GM21576 (cell line): ENCODE results near the gene WARS2.

Source experiments
- ATAC-seq: cut with Tn5 transposase; IDR thresholded peaks from one replicate; pipeline ENCODE4 v1.9.1; 2021; ENCODE audit warnings: mild to moderate bottlenecking, moderate library complexity; ENCODE audit not compliant: unreplicated experiment

The WARS2 gene

DNA sequence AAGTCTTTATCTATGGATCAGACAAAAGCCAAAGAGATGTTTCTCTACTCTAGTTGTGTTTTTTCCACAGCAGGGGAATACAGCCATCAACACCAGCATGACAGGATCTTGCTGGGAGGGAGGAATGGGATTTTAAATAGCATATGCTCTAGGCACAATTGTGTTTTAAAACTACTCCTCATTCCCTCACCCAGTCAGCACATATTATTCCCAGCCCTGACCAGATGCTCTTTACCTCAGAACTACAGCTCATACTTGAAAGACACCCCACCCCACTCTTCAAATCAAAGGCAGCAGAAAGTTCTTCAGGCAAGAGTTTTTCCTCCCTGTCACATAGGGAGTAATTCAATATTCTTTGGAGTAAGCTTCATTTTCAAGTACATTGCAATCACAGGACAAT, 106.1 kb downstream of the WARS2 start:
- ATAC-seq = no peak

DNA sequence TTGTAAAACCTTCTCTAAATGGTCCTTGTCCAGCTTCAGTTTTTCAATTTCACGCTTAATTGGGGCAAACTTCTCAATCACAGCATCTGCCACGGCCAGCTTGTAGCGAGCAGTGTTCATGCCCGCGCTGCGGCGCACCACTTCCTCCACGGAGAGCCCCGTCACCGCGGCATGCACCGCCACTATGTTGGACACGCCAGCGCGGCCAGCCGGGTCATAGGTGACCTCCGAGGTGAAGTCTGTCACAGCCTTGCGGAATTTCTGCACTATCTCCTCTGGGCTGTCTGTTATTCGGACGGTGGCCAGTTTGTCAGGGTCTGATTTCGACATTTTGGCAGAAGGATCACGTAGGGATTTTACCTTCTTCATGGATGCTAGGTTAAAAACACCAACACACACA, 107.5 kb downstream of the WARS2 start:
- ATAC-seq = no peak

DNA sequence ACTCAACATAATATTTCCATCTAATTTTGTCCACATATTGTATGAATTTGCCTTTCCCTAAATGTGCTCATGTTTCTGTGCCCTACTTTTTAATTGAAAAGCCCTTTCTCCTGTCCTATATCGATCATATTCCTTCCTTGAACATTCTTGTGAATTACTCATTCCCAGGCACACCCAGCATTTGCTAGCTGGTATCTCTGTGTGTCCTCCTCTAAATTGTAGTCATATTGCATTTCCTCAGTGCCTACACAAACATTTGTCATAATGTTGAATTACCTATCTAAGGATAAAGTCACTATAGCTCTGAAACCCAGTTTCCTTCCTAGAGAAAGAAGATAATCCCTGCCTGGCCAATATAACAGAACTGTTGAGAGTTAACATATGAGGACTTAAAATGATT, 112.7 kb downstream of the WARS2 start:
- ATAC-seq = no peak

DNA sequence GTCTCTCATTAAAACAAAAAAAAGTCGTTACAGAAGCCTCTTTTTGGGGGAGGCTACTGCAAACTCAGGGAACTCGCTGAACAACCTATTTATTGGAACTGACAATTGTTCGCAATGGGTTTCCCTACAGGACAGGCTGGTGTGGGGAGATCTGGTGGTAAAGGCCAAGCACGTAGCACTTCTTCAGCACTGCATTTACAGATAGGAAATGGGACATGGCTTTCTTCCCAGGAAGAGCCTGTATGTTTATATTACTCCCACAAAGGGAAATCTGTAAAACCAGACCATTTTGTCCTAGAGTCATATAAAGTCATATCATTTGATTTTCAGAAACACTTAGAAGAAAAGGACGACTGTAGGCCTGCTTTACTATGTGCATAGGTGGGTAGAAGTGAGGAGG, 113.5 kb downstream of the WARS2 start:
- ATAC-seq = no peak

DNA sequence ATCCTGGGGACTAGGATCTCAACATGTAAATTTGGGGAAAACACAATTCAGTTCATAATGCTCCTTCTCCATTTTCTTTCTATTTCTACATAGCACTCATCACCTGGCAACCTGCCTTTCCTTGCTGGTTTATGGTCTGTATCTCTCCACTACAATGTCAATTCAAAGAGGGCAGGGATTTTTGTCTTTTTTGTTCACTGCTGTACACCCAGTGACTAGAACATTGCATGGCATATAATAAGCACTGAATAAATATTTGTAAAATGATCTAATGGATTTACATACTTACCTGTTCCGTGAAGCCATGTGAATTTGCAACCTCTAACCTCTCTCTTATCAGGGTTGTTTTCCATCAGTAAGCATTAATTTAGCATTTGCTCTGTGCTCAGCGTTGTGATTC, 124.9 kb downstream of the WARS2 start:
- ATAC-seq = no peak

DNA sequence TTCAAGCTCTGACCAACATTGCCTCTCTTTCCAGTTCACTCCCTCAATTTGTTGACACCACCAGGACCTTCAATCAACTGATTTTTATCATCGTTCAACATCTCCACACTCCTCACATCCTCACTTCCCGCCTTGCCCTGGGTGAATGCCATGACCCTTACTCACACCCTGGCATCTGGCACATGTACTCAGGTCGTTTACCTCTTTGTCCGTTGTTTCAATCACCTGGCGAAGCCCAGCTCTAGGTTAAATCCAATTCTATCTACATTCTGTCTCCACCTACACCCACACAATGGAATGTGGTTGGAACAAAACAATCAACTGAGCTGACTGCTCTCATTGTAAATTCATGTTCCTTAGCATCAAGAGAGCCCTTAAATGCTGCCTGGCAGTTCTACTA, 128.1 kb downstream of the WARS2 start:
- ATAC-seq = no peak

DNA sequence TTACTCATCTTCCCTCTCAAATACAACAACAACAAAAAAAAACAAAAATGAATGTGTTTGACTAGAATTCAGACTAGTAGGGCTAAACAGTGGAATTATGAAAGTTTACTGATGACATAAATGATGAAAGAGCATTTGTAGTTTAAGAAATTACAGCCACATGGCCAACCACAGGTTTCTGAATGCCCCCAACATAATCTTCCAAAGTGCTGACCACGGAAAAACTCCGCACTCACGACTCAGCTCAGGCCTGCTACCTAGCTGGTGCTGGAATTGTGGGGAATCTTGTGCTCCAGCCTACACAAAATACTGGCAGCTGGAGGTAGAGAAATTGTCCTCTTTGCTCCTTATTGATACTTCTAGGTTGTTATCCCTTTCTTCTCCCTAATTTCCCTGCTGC, 128.7 kb downstream of the WARS2 start:
- no peak for ATAC-seq

DNA sequence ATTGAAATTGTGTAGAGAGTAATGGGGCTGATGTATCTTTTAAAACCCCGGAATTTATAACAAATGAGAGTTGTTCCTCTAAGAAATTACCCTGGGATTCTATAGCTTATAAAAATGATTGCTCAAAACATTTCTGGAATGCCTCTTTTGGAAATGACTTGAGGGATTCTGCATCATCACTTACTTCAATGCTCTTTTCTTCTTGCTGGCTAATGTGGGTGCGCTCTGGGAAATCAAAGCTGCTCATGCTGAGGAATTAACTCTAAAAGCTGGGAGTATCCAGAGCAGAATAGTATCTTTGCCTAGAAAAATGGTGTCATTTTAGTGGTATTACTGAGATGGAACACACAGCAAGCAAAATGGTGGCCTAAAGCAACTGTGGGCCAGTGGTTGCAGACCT, 129.3 kb downstream of the WARS2 start:
- ATAC-seq = no peak

DNA sequence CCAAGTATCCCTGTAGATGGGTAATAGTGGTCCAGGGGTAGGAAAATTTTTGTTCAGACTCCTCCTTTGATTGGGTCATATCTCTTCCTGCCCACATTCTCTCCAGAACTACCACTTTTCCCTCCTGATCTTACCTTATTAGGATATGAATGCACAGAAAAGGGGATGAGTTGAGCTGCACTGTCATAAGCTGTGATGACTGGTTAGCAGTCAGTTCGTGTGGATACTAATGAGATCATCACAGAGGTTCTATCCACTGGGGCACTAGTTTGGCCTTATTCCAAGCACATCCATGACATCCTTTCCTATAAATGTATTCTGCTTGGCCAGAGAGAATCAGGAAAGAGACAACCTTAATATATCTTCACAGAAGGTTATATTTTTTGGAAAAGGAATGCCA, 130.3 kb downstream of the WARS2 start:
- no peak for ATAC-seq

DNA sequence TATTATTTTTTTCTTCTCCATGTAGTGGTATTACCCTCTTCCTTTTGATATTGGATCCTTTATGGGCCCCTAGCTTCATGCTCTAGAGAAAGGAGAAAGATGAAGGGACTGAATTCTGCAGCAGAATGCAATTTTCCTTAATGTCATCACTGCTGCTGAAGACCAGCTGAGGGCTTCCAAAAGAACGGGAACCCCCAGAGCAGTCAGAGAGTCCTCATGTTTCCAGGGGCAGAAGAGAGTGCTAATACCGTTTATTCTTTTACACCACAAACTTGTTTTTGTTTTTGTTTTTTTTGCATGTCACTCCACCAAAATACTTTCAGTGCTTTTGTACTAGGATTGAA, 131.2 kb downstream of the WARS2 start:
- ATAC-seq = no peak

DNA sequence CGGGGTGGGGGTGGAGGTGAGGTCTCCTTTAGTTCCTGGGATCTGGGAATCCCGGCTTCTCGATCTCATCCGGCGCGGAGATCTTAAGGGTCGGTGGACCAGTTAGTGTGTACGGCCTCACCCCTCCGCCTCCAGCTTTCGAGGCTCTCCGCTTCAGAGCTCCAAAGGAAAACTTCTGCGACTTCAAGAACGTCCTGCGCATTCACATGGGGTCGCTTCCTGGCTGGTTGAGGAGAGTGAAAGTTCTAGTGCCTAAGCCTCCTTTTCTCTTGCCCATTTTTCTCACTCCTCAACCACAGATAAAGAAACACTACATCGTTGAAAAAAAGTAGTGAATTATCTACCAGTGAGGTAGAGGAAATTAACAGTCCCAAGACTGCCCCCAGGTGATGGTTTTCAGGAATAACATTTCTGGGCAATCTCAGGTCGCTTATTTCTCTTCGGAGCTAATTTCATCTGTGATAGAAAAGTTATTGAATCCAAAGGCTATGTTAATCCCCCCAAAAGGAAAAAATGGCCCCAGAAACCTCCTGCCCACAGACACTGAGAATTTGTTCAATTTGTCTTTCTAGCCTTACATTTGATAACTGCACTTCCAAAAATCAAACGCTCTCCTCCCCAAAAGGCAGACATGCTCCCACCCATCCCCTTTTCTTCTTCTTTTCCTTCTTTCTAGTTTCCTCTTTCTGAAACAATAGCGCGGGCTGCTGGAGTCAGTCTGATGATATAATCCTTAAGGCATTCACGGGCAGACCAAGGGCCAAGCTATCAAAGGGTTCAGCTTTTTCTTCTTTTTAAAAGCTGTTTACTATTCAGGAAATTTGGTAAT, 131.8 kb downstream of the WARS2 start:
- ATAC-seq = no peak

DNA sequence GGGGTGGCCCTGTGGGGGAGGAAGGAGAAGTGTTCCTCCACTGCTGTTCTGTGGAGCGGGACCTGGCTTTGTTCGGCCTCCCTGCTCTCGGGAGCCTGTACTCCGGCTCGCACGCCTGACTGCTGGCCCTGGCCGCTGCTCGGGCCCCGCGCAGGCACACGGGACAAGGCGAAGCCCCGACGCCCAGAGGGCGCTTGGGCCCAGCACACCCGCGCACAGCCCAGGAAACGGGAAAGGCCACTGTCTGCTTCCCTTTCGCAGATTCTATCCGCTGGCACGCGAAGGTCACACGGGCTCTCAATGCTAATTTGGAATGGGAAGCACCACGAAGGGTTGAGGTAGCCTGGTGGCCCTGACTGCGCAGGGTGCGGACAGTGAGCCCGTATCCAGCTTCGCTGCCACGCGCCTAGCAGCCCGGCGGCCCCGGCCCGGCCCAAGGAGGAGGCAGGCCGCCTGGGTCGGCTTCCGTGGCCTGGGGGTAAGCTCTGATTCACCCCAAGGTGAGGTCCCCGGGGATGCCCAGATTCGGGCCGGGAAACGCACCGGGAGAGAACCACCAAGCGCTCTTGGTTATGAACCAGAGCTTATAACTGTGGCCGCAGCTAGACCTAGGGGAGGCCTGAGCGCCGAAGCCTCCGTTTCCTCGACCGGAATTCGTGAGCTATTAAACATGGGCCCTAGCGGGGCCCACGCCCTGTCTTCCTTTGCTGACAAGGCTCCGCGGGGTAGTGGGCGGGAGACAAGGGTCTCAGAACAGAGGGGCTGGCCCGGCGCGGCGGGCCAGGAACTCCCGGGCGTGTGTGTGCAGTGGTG, 132.6 kb downstream of the WARS2 start:
- ATAC-seq = no peak

DNA sequence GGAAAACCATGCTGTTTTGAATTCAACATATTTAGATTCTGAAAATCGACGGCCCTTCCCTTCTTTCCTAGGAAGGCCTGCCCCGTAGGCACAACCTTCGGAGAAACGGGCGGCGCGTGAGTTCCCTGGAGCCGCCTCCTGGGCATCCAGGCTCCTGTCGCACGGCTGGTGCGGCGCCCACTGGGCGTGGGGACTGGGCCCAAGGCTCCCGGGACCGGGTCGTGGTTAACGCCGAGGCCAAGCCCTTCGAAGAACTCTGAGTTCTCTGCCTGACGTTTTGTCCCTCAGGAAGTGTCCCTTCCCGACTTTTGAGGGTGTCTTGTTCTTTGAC, 133.1 kb downstream of the WARS2 start:
- no peak for ATAC-seq

DNA sequence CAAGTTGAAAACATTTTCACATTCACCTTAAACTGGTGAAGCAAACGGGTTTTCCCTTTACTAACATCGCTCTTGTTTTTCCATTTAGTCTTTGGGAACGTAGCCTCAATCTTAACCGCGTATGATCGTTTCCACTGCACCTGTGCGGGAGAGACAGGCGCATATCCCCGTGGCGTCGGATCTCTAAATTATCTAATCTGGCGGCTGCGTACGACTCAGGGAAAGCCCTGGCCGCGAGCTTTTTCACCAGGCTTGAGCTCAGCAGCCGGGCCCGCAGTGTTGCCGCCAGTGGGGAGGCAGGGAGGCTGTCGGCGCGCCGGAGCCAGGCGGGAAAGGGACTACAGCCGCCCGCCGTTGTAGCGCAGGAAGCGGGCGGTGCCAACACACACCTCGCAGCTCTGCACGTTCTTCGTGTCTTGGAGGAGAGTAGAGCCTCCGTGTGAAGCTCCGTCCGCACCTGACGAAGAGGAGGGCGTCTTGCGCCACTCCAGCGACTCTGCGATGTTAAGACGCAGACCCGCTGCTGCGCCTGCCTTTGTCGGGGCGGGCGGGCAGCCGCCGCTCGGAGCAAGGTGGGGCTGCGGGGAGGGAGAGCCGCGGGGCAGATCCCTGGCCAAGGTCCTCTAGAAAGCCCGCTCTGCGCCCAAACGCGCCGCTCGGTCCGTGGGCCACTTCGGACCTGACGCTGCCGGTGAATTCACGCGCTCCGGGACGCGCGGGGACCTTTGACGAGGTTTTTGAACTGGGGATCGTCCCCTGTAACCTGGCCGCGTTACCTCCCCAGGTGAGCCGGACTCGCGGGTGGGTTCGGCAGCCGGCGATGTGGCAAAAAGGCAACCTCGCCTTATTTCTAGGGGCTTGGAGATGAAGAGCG, 133.8 kb downstream of the WARS2 start:
- no peak for ATAC-seq

DNA sequence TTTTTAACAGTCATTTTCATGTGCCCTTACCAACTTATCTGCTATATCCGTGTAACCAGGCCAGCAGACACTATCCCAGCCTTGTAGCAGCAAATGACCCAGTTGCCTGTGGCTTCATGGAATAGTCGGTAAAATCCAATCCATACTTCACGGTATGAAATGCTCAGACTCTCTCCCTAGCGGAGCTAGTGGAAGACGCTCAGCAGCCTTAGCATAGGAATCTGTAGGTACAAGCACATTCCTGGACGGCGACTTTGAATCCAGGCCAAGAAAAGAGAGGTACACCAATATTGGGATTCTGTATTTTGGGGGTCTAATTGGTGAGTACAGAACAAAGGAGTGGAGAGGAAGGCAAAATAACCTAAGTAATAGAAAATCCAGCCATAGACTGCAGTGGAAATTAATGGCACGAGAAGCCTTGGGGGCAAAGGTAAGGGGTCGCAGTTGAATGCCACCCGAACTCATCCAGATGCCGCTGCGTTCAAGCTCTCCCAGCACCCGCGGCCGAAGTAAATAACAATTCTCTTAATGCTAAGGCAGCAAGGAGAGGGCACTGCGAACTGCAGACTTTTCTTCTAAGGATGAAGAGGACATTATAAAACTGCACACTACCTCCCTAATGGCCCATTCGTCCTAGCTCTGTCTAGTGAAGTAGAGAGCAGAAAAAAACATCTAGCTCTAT, 134.6 kb downstream of the WARS2 start:
- ATAC-seq = no peak

DNA sequence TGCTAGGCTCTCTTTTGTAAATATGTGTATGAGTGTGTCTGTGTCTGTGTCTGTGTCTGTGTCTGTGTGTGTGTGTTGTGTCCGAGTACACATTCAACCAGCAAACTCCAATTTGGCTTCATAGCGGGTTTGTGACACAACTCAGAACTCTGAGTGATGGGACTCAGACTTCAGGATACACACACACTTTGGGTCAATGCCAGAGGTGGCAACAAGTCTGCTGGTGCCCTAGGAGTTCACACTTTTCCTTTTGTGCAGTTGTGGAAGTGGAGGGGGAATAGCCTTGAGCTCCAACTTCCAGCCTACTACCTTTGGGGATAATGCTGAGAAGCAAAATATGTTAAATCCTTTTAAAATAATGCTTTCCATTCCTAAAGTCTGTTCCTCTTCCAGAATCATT, 135.7 kb downstream of the WARS2 start:
- no peak for ATAC-seq

DNA sequence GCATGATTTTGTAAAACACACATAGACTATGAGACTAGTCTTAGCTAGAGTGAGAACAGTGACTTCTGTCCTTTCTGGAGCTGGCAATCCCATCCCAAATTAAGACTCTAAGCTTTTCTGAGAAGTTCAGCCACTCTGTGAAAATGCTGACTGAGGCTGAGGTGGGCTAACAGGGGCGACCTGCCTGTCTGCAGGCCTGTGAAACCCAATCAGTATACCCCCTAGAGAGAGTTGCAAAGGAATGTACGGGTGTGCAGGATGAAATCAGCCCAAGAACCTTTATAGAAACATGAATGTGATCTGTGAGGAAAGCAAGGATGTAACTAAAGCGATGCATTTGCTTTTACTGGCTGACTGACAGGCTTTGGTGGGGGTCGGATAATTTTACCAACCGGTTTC, 136.3 kb downstream of the WARS2 start:
- no peak for ATAC-seq

DNA sequence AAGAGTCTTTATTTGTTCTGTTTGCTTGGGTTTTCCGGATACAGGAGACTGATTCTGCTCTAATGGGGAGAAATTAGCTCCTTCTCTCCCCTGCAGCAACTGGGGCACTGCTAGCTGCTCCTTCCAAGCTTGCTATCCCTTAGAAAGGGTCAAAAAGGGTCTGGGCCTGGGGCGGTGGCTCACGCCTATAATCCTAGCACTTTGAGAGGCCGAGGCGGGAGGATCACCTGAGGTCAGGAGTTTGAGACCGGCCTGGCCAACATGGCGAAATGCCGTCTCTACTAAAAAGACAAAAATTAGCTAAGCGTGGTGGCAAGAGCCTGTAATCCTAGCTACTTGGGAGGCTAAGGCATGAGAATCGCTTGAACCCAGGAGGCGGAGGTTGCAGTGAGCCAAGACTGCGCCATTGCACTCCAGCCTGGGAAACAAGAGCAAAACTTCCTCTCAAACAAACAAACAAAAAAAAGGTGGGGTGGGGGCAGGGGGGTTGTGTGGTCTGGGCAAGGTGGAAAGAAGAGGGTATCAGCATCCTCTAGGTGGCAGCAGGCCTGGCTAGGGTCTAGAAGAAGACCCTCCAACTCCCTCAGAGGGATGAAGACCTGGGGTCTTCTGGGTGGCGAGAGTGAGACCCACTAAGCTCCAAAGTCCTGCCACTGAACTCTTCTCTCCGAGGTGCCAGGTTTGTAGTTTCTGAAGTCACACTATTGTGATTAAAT, 136.9 kb downstream of the WARS2 start:
- no peak for ATAC-seq

DNA sequence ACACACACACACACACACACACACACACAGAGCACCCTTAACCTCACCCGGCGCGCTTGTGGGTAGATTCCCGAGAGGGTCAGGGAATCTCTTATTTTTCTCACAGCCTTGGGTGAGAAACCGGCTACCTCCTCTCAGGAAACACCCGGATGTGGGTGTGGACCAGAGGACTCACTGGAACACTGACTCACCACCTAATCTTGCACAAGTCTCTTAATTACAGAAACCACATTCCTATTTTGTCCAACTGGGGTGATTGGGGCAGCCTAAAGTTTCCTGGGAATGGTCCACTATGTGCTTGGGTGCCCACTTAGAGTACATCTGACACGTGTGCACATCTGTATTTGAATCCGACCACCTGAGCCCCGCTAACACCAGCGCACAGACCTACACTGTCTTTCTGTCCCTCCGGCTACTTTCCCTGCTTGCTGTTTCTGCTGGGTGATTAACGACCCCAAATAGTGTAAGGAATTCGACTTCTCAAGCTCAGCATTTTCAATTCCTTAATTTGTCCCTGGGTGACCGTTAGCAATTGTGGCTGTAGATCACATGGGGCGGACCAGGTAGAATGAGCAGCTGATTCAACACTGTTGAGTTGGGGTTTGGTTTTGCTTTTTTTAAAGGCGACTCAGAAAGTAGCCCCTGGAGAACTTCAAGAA, 138.3 kb downstream of the WARS2 start:
- no peak for ATAC-seq
